NCI-H1105 (cell line): Measurements from ENCODE around the gene DDR1.

Experiments used
- DNase-seq: peaks from one replicate; lab custom pipeline; 2025; lab: John Stamatoyannopoulos, UW

Gene DDR1

DNA sequence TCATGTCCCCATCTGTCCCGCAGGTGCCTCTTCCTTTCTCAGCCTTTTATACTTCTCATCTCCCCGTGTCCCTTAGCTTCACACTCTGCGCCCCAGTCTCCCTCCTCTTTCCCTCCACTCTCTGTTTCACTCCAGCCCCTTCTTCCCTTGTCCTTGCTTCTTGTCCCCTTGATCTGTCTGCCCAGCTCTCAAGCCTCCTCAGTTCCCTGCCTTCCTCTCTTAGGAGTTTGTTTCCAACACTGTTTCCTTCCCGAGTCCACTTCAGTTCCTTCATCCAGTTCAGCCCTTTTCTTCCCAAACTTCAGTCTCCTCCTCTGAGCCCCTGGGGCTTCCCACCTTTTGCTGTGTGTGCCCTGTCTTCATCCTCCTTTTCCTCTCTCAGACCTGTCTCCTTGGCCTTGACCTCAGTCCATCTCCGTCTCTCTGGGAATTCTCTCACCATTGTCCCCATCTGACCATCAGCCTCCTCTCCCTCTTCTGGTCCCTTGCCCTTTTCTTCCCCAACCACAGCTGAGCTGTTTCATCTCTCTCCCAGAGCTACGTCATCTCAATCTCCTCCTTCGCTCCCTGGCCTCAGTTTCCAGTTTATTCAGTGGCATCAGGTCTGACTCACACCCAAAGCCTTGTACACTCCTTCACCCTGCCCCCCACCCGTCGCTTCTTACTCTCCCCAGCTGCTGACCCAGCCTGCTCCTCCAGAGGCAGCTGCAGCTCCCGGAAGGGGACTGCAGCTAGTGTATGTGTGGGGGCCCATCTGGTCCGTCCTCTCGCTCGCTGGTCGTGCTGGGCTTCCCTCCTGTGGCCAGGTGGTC, 2.7 kb upstream of the DDR1 start:
- DNase-seq = no peak

DNA sequence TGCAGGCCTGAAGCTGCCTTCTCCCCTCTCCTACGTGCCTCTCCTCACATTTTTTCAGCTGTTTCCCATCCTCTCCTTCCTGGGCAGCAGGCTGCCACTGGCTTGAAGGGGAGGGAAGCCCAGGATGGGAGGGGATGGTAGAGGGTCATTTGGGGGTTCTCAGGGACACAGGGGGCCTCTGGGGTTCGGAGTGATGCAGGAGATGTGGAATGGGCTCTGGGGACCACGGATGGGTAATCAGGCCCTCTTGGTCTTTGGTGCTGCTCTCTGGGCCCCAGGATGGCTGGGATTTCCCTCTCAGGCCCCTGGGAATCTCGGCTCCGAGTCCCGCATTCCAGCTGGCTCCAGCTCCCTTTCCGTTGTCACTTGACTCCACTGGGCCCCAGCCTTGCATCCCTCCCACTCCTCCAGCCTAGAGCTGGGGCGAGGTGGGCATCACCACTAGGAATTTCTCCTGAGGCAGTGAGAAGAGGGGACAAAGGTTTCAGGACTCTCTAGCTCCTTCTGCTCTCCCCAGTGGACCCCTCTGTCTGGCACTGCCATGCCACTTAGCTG, 2.0 kb upstream of the DDR1 start:
- DNase-seq = no peak

DNA sequence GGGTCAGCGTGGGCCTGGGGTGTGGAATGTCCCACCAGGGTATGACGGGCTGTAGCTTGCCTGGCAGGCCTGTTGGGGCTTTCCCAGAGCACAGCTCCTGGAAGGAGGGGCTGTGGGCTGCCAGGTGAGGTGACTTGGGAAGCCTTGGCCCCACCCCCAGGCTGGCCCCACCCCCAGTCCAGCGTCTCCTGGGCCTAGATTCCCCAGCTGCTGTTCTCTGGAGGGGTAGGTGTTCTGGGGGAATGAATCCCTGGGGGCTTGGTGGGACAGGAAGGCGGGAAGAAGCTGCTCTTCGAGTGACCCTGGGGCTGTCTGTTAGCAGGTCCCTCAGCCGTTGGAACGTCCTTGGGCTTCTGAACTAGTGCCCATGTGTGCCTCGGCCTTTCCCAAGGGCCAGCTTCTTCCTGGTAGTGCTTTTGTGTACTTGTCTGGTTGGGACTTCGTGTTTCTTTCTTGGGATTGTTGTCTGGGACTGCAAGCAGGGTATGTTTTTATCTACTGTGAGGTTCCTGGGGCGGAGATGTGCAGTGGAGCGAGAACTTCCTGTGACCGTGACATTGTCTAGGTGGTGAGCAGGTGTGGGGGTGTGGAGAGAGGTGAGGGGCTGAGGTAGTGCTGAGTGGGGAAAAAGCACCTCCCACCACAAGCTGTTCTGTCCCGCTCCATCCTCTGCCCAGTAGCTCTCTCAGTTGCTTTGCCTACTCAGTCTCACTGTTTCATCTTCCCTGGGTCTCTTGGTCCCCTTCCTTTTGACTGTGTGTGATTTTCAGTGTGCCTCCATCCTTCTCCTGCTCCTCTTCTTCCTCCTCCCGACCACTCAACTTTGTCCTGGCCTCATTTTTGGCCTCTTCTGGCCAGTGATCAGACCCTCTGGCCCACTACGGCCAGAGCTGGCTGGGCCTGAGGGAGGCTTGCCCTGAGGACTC, 1.3 kb upstream of the DDR1 start:
- no peak for DNase-seq

DNA sequence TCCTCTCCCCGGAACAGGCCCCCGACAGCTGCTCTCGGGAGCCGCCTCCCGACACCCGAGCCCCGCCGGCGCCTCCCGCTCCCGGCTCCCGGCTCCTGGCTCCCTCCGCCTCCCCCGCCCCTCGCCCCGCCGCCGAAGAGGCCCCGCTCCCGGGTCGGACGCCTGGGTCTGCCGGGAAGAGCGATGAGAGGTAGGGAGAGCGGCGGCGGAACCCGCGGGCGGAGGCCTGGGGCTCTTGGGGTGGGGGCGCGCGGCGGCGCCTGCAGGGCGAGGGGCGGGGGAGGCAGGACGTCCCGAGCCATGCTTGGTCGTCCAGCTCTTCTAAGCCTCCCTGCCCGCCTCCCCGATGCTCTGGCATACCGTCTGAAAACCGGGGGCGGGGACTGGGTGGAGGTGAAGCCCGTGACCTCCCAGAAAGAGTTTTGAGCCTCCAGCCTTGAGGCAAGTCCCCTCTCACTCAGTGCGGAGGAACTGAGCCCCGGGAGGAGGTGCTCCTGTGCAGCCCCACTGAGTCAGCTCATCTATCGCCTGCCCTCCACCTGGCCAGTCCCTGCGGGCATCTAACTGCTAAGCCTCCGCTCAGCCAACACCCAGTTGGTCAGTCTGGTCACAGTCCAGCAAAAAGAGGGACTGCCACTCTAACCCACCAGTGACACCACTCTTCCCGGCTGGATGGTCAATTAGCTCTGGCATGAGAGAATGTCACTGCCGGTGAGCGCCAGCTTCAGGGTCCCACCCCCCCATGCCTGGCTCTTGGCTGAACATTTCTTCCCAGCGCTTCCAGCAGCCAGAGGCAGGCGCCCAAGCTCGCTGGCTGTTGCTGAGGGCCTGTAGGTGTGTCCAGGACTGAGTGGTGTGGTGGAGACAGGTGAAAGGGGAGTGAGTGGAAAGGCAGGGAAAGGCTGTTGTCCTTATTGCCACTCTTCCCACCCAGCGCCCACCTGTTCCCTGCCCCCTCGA, 482 bp downstream of the DDR1 start:
- no peak for DNase-seq

DNA sequence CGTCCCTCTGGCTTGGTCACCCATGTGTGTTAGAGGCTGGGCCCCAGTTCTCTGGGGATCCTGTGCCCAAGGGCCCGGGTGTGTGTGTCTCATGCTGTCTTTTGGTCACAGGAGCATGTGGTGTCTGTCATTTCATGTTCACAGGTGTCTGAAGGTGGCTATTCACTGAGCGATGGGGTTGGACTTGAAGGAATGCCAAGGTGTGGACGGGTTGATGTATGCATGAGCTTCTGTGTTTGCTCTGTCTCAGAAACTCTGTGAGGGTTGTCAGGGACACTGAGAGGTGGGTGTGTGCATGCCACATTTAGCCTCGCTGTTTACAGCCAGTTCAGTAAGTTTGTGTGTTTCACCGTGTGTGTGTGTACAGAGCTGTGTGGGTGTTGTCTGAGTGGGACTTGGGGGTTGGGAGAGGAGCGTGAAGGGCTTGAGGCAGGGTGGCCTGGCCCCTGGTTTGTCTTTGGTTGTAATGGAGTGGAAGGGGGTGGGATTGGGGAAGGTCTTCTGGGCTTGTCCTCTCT, 1.2 kb downstream of the DDR1 start:
- no peak for DNase-seq

DNA sequence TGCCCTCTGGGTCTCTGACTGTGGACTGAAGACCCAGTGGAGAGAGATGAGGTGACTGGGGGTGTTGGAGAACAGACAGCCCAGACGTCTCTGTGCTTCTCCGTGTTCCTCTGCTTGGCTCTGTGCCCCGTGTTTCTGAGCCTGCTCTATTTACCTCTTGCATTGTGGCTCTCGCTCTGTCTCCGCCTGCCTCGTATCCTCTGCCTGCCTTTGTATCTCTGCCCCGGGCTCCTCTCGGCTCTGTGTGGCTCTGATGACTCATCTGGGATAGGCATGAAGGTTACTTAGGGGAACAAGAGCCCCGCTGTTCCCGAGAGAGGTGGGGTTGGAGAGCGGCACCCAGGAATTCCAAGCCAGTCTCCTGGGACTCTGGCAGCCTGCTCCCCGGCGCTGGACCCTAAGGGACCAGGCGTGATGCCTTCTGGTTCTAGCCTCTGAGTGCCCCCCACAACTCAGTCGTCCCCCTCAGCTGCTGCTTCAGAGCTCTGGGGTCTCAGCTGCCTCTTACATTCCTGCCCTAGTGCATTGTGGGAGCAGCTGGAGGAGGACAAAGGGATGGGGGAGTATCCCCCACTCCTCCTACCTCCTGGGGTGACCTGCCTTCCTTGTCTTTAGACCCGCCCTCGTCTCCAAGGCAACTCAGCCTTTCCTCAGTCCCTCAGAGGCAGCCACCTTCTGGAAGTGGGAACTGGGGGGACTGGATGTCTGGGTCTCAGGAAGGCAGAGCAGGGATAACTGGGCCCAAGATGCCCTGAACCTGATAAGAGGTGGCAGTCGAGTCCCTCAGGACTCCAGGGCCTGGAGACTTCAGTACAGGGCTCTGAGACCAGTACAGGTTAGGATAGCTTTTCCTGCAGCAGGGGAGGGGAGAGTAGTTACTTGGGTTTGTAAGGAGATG, 1.9 kb downstream of the DDR1 start:
- DNase-seq = peak; percentile 80

DNA sequence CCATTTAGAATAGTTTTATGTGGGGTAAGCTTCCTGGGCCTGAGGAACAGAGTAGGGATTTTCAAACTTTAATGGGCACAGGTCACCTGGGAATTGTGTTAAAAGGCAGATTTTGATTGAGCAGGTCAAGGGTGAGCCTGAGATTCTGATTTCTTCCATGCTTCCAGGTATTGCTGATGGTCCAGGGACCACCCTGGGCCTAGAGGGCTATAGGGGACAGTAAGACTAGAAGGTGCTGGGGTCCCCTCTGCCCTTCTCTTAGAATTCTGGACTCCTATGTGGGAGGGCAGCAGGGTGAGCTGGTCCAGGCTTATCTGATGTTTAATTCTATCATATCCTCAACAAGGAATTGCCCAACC, 2.6 kb downstream of the DDR1 start:
- DNase-seq = no peak

DNA sequence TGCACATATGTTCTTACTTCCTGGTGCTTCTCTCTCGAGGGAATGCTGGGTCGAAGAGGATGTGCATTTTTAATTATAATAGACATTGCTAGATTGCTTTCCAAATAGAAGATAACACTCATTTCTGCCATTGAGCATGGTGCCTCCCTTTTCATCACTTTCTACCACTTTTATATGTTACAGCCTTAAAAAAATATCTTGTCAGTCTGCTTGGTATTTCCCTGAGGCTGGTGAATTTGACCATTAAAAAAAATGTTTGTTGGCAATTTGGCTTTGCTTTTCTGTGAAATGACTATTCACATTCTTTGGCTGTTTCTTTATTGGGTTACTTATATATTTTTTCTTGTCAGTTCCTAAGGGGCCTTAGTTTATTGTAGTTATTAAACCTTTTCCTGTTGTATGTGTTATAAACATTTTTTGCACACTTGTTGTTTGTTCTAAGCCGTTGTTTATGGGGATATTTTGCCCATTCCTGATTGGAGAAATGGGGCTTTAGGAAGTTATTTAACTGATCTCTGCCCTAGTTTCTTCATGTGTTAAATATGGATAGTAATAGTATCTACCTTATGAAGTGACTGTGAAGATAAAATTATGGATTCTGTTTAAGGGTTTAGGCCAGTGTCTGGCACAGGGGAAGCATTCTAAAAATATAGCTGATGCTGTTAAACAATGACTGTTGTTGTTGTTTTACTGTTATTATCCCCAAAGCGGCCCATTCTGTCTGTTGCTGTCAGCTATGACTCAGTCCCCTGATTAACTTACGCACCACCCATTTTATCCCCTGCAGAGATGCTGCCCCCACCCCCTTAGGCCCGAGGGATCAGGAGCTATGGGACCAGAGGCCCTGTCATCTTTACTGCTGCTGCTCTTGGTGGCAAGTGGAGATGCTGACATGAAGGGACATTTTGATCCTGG, 3.8 kb downstream of the DDR1 start:
- no peak for DNase-seq

DNA sequence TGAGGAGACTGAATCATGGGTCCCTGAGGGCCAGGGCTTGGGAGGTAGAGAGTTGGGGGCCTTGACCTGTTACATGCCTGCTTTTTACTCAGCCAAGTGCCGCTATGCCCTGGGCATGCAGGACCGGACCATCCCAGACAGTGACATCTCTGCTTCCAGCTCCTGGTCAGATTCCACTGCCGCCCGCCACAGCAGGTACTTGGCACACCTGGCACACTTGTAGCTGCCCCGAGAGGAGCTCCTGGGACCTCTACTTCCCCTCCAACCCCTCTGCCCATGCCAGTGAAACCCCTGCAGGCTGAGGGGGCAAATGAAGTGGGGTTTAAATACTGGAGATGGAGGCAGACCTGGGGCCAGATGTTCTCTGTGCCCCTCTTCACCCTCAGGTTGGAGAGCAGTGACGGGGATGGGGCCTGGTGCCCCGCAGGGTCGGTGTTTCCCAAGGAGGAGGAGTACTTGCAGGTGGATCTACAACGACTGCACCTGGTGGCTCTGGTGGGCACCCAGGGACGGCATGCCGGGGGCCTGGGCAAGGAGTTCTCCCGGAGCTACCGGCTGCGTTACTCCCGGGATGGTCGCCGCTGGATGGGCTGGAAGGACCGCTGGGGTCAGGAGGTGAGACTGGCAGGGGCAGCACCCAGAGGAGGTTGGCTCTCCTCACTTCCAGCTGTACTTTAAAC, 4.6 kb downstream of the DDR1 start:
- DNase-seq = no peak

DNA sequence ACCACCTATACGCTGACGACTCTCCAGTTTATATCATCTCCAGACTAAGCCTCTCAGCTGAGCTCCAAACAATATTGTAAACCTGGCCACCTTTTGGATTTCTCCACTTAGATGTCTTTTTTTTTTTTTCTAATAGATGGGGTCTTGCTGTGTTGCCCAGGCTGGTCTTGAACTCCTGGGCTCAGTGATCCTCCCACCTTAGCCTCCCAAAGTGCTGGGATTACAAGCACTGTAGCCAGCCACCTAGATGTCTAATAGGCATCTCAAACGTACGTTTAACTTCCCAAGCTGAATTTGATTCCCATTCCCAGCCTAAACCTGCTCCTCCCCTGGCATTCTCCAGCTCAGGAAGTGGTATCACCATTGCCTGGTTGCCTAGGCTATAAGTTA, 5.2 kb downstream of the DDR1 start:
- no peak for DNase-seq

DNA sequence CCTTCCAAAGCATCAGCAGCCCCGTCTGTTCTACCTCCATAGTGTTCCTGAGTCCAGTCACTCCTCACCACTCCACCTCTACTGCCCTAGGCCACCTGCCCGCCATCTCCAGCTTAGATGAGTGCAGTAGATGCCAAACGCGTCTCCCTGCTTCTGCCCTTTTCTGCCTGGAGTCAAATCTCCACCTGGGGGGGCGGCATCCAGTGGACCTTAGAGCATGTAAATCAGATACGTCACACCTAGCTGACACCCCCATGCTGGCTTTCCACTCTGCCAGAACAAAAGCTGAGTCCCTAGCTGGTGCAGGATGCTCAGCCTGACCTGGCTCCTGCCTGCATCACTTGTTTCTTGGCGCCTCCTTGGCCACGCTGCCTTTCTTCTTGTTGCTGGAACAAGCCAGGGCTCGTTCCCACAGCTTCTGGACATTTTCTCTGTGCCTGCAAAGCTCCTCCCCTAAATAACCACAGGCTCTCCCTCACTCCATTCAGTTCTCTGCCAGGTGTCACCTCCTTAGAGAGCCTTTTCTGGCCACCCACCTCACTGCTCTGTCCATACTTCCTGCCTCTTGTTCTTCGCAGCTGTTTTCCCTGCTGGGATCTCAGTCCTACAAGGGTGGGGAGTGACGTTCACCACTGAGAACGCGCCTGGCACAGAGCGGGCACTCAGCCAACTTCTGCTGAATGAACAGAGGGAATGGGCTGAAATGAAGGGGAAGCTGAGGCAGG, 5.8 kb downstream of the DDR1 start:
- peak; percentile 88 for DNase-seq

DNA sequence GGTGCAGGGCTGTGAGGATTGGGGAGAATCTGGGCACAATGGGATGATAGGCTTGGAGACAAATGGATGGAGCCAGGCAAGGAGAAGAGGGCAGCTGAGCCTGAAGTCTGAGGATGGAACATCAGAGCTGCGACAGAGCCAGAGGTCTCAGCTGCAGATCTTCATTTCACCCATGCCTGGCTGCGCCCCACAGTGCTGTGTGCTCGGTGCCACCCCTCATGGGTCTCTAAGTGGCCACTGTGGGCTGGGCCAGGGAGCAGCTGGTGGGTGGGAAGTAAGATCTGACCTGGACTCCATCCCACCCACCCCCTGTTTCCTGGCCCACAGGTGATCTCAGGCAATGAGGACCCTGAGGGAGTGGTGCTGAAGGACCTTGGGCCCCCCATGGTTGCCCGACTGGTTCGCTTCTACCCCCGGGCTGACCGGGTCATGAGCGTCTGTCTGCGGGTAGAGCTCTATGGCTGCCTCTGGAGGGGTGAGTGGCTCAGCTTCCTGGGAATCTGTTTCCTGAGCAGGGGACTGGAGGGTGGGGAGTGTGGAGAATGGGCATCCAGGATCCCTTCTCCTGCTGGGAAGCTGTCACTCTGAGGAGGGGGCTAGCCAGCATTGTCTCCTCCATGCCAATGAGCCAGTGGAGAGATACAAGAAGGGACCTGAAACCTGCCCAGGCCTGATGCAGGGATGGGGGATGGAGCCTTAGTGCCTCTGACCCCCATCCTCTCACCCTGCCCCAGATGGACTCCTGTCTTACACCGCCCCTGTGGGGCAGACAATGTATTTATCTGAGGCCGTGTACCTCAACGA, 6.5 kb downstream of the DDR1 start:
- no peak for DNase-seq

DNA sequence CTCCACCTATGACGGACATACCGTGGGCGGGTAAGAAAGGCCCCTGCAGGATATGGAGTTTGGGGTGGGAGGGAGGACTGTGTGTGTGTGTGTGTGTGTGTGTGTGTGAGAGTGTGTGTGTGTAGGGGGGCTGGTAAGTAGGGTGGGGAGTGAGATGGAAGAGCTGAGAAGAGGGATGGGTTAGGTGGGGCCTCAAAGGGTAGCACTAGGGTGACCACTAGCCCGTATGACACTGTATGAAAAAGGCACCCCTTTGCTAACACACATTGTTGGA, 7.1 kb downstream of the DDR1 start:
- DNase-seq = no peak

DNA sequence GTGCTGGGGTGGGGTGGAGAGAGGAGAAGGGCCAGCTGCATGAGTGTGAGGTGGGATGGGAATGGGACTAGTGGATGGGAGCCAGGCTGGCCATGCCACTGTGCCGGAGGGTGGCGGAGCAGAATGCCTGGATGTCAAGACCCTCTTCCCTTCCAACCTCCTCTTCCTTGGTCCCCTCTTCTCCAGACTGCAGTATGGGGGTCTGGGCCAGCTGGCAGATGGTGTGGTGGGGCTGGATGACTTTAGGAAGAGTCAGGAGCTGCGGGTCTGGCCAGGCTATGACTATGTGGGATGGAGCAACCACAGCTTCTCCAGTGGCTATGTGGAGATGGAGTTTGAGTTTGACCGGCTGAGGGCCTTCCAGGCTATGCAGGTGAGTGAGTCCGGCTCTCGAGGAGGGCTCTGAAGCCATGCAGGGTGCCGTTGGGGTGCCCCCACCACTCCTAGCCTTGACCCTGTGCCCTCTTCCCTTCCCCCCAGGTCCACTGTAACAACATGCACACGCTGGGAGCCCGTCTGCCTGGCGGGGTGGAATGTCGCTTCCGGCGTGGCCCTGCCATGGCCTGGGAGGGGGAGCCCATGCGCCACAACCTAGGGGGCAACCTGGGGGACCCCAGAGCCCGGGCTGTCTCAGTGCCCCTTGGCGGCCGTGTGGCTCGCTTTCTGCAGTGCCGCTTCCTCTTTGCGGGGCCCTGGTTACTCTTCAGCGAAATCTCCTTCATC, 7.7 kb downstream of the DDR1 start:
- DNase-seq = no peak

DNA sequence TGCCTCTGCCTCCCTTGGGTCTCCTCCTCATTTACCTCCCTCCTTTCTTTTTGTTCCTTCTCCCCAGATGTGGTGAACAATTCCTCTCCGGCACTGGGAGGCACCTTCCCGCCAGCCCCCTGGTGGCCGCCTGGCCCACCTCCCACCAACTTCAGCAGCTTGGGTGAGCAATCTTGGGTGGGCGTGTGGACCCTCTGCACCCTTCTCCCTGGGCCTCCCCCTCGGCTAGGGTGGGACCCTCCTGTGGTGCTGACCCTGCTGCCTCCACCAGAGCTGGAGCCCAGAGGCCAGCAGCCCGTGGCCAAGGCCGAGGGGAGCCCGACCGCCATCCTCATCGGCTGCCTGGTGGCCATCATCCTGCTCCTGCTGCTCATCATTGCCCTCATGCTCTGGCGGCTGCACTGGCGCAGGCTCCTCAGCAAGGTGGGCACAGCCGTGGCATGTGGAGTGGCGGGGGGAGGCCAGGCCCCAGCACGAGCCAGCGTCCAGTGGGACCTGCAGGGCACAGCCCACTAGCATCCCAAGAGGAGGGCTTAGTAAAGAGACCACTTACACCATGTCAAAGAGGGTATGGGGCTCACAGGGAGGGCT, 8.8 kb downstream of the DDR1 start:
- no peak for DNase-seq

DNA sequence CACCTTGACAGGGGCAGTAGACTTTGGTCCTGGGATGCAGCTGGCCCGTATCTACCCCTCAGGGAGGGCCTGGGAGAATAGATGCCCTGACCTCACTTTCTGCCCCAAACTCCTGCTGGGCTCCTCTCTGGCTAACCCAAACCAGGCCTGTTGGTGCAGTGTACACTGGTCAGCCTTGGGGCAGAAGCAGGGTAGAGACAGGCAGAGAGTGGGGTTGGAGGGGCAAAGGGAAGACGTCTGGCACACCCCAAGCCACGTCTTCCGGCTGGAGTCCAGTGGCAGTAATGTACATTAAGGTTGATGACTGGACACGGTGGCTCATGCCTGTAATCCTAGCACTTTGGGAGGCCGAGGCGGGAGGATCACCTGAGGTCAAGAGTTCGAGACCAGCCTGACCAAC, 9.3 kb downstream of the DDR1 start:
- DNase-seq = no peak

DNA sequence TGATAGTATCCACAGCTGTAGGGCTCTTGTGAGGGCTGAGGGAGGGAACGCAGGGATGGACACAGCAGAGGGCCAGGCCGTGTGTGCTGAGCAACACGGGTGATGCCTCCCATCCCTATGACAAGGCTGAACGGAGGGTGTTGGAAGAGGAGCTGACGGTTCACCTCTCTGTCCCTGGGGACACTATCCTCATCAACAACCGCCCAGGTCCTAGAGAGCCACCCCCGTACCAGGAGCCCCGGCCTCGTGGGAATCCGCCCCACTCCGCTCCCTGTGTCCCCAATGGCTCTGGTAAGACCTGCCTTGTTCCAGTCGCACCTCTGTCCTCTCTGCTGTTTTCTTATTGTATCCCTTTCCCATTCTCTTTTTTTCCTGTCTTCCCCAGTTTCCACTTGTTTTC, 10.1 kb downstream of the DDR1 start:
- DNase-seq = no peak
